ENCODE data around the gene MLEC.

MLEC gene, protein sequence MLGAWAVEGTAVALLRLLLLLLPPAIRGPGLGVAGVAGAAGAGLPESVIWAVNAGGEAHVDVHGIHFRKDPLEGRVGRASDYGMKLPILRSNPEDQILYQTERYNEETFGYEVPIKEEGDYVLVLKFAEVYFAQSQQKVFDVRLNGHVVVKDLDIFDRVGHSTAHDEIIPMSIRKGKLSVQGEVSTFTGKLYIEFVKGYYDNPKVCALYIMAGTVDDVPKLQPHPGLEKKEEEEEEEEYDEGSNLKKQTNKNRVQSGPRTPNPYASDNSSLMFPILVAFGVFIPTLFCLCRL

DNA sequence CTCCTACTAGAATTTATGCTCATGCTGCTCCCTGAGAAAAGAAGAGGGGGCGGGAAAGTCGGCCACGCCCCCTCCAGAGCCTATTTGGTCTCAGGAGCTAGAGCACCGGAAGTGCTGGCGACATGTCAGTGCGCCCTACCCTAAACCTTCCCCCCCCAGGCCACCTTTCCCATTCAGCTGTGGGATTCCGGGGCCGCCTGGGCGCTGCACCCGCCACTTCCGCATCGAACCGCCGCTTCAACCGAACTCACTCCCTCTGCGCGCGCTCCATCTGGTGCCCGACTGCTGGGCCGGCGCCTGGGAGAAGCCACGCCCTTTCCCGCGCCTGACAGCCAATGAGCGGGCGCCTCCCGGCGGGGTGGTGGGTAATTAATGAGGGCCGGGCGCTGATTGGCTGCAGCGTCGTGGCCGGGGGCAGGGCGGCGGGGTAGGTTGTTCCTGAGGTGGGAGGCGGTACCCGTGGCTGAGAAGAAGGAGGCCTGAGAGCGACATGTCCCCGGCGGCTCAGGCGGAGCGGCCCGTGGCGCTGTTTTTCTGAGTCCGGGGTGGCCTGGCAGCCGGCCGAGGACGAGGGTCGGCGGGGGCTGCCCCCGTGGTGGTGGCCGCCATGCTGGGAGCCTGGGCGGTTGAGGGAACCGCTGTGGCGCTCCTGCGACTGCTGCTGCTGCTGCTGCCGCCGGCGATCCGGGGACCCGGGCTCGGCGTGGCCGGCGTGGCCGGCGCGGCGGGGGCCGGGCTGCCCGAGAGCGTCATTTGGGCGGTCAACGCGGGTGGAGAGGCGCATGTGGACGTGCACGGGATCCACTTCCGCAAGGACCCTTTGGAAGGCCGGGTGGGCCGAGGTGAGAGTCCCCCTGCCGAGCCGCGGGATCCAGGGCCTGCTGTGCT, at the start of gene MLEC:
Gene MLEC, plus strand, starts transcription at position 460 of the 888 bp plus-strand sequence. Its CDS starts 148 bp downstream, at position 608.
- DNase-seq (ENCODE audit: low spot score): peak; percentile 95

DNA sequence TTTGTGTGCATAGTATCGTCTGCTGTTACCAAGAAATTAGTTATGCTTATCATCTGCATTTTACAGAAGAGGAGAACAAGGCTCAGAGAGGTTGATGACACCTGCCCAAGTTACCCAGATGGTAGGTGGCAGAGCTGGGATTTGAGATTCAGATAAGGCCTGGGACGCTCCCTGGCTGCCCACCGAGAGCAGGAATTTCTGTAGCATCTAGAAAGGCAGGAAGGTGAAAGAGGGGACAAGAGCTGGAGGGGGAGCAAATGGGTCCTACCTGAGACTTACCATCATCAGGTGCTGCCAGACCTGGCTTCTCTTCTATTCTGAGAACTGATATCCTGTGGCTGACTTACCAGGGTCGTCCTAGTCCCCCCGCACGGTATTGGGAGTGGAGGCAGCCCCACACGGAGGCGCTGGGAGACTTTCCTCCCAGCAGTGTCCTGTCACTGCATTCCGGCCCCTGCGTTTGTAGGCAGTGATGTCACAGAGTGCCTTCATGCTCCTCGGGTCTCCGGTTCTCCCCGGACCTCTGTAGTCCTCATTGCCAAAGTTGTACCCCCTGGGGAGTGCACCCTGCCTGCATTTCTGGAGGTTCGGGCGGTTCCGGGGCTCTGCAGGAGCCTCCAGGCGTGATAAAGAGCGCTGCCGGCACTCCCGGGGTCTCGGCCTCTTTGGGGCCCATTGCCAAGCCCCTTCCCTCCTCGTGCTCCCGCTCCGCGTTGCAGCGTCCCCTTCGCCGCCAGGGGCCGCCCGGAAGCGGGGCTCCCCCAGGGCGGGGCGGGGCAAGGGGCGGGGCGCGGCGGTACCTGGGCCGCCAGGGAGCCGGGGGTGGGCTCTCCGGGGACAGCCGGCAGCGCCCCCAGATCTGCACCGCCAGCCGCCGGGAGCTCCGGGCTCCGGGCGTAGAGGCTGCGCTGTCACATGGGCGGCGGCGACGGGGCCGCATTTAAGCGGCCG, 46.9 kb upstream of the MLEC start, which contains the start of gene CABP1:
Gene CABP1, plus strand, starts transcription at position 856 of the 951 bp plus-strand sequence. Its CDS starts 60 bp downstream, at position 916.
- no peak for DNase-seq (ENCODE audit: low spot score)

DNA sequence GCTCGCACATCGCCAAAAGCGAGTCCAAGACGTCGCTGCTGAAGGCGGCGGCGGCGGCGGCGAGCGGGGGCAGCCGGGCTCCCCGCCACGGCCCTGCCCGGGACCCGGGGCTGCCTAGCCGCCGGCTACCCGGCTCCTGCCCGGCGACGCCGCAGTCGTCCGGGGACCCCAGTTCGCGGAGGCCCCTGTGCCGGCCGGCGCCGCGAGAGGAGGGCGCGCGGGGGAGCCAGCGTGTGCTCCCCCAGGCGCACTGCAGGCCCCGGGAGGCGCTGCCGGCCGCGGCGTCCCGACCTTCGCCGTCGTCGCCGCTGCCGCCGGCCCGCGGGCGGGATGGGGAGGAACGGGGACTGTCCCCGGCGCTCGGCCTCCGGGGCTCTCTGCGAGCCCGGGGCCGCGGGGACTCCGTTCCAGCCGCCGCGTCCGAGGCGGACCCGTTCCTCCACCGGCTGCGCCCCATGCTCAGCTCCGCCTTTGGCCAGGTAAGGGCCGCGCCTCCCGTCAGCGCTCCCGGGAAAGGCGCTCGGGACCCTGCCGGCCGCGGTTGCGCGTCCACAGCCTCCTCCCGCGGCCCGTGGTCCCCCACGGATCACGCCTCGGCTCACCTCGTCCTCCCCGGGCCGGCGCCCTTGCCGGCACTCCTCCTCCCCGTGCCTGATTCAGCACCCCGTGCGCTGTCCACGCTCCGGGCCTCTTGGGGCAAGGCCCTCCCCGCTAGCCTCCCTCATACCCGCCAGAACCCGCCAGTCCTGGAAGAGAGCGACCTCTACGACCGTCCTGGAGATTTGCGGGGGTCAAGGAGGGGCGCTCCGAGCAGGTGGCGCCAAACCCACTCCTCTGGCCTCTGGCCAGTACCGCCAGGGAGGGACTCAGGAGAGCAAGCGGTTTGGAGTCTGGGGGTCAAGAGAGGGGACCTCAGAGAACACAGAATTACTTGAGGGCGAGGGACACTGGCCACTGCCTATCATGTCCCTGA, 45.8 kb upstream of the MLEC start:
- DNase-seq (ENCODE audit: low spot score): no peak

DNA sequence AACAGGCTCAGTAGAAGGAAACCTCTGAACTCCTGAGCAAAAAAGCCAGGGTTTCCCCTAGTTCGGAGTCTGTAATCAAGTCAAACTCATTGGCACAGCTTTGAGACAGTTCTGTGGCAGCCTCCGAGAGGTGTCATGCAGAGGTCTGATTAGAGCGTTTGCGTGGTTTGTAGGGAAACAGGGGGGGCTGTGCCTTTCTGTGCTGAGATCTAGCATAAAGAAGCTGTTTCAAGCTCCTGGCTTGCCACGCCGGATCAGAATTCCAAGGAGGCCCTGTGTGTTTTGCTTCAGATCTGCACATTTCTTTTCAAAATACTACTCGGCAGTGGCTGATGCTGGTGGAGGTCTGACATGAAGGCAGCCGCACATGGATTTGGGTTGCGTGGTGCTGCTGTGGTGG, 44.8 kb upstream of the MLEC start:
- DNase-seq (ENCODE audit: low spot score): no peak

DNA sequence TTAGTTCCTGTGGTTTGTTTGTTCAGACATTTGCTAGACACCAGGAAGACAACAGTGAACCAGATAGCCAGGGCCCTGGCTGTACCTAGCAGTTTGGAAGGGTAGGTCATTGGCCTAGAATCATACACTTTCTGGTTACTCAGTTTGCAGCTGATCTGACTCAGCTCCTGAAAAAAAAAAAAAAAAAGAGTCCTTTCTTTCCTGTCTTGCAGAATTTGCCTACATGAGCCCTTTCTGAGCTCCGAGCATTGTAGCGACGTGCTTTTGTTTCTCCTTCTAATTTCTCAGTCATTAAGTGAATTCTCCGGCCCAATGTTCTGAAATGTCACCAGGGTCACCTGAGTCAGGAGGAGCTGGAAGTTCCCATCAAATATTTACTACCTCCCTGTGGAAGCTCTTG, 44.1 kb upstream of the MLEC start:
- no peak for DNase-seq (ENCODE audit: low spot score)

DNA sequence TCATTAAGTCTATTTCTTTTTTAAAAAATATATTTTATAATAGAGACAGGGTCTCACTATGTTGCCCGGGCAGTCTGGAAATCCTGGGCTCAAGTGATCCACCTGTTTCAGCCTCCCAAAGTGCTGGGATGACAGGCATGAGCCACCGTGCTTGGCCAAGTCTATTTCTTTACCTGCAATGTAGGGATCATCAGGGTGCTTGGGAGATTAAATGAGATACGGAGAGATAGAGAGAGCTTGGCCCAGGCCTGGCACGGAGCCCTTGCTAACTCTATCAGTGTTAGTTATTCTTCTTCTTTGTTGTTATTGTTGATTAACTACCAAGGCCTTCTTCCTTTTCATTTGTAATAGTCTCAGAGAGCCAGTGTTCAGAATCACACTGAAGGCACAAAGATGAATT, 43.4 kb upstream of the MLEC start:
- DNase-seq (ENCODE audit: low spot score): no peak

DNA sequence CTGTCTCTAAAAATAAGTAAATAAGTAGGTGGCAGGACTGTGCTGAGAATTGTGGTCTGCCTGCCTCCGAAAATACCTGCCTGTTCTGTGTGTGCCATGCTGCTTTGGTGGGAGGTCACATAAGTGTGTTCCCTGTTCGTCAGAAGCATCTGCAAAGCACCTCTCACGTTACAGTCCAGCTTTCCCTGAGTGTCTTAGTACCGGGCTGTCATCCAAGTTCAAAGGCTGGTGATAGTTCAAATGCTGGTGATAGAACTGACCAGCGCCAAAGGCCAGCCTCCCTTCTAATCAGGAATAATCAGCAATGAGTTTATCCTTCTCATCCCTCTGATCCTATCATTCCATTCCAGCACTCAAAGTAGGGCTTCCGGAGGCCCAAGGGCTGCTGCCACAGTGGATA, 40.9 kb upstream of the MLEC start:
- DNase-seq (ENCODE audit: low spot score): no peak

DNA sequence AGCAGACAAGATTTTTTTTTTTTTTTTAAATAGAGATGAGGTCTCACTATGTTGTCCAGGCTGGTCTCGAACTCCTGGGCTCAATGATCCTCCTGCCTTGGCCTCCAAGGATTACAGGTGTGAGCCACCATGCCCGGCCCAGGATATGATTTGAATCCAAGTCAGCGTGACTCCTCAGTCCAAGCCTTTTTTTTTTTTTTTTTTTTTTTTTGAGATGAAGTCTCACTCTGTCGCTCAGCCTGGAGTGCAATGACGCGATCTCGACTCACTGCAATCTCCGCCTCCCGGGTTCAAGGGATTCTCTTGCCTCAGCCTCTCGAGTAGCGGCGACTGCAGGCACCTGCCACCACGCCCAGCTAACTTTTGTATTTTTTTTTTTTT, 39.6 kb upstream of the MLEC start:
- no peak for DNase-seq (ENCODE audit: low spot score)

DNA sequence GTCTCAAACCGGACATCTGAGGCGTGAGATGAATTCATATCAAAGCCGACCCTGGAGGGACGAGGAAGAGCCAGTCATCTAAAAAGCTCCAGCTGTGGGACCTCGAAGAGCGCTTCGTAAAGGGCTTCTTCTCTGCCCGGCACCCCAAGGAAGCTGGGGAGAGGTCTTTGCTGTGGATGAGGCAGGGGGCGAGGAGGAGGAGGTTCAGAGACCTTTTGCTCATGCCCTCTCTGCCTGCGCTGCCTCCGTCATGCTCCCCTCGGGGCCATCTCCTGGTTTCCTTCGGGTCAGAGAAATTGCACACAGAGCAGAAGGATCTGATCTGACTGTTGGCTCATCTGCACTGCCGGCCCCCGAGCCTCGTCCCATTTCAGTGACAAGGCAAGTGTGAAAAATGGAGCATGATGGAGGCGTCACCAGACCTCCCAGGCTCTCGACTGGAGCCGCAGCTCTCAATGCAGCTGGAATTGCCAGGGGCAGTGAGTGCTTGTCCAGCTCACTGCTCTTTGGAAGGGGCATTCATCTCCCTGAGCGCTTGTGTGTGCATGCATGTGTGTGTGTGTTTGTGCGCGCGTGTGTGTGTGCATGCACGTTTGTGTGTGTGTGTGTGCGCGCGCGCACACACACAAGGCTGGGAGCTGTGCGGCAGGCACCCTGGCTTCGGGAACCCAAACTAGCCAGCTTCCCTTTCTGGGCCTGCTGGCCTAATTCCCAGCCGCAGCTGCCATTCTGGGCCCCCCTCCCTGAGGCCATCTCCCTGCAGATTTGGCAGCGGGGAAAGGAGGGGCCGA, 37.3 kb upstream of the MLEC start:
- no peak for DNase-seq (ENCODE audit: low spot score)

DNA sequence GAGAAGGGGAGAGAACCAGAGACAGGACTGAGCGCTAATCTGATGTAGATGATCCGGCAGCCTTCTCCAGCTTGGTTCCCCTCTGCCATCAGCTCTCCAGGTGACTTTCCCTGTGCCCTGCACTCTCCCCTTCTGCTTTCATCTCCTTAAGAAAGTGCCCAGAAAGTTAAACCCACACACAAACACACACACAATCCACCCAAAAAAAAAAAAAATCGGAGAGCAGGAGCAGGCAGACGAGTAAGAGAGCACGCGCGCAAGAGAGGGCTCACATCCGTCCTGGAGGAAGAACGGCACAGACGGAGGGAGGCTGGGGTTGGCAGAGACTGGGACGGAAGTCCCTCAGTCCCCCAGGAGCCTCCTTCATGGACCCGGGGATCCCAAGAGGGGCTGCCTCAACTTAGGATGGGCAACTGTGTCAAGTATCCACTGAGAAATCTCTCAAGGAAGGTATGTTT, 36.7 kb upstream of the MLEC start:
- DNase-seq (ENCODE audit: low spot score): no peak

DNA sequence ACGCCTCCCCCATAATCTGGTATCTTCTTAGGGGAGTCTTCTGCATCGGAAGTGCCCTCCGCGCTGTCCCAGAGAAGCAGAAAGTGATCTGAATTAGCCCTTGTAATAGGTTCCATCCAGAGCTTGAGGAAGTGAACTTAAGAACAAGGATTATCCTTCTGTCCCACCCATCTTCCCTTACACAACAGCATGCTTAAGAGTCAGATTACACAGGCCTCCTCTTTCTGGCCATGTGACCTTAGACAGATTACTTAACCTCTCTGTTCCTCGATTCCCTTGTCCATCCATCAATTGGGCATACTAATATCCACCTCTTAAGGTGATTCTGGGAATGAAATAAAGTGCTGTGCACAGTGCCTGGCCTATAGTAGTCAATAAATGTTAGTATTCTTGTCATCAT, 35.1 kb upstream of the MLEC start:
- DNase-seq (ENCODE audit: low spot score): no peak

DNA sequence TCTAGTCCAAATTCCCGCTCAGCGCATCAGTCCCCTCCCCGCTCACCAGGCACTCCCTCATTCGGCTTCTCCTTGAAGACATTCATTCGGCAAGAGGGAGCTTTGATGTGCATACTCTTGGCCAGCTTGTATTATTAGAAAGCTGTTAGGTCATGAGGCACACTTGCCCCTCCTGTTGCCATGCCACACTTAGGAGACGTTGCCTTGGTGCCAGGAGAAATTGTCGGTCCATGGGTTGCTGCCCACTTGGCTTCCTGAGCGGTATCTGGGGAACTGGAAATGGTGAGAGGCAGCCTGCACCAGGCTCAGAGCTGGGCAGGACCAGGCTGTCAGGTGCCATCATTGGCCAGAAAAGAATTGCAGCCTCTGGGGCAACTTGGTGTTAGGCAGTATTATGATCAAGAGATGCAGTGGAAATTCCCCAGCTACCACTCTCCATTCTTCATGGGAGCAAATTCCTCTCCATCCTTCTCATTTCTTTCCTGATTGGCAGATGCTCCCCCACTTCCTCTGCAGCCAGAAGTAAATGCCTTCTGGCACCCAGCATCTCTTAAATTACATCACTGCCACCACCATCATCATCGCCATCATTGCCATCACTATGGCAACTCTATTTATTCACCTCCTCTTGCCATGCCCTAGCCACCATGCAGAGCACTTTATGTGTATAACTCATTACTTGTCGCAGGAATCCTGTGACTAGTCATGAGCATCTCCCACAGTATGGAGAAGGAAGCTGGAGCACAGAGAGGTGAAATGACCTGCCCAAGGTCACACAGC, 34.1 kb upstream of the MLEC start:
- no peak for DNase-seq (ENCODE audit: low spot score)

DNA sequence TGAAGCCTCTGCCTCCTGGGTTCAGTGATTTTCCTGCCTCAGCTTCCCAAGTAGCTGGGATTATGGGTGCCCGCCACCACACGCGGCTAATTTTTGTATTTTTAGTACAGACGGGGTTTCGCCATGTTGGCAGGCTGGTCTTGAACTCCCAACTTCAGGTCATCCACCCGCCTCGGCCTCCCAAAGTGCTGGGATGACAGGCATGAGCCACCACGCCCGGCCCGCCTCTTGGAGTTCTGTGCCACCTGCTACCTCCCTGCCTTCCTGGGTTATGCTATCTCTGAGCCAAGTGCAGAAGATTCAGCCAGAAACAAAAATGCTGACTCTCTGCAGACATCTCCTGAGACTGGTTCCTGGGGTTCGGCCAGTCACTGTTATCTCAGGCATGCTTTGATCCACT, 33.3 kb upstream of the MLEC start:
- no peak for DNase-seq (ENCODE audit: low spot score)

DNA sequence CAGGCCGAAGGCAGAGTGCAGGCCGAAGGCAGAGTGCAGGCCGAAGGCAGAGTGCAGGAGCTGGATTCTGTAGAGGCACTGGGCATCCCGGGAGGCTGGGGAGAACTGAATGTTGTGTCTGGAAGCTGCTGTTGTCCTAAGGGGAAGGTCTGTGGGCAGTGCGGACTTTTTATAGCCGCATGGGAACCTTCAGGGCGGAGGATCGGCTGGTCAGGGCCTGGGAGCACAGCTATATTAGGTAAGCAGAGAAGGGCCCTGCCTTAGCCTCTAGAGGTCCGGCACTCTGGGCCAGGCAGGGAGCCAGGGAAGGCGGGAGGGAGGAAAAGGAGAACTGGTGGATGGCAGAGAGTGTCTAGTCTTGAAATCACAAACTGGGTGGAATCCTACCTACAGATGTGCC, 32.3 kb upstream of the MLEC start:
- no peak for DNase-seq (ENCODE audit: low spot score)

DNA sequence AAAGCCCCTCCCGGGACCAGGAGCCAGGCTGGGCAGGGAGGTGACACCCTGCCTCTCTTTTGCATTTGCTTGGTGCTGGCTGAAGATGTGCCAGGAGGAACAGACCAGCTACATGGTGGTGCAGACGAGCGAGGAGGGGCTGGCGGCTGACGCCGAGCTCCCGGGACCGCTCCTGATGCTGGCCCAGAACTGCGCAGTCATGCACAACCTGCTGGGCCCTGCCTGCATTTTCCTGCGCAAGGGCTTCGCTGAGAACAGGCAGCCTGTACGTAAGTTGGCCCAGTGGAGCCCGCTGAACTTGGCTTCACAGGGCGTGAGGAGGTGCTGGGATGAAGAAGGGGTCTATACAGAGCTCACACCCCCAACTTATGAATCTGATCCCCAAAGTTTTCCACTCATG, 30.9 kb upstream of the MLEC start:
- DNase-seq (ENCODE audit: low spot score): no peak

DNA sequence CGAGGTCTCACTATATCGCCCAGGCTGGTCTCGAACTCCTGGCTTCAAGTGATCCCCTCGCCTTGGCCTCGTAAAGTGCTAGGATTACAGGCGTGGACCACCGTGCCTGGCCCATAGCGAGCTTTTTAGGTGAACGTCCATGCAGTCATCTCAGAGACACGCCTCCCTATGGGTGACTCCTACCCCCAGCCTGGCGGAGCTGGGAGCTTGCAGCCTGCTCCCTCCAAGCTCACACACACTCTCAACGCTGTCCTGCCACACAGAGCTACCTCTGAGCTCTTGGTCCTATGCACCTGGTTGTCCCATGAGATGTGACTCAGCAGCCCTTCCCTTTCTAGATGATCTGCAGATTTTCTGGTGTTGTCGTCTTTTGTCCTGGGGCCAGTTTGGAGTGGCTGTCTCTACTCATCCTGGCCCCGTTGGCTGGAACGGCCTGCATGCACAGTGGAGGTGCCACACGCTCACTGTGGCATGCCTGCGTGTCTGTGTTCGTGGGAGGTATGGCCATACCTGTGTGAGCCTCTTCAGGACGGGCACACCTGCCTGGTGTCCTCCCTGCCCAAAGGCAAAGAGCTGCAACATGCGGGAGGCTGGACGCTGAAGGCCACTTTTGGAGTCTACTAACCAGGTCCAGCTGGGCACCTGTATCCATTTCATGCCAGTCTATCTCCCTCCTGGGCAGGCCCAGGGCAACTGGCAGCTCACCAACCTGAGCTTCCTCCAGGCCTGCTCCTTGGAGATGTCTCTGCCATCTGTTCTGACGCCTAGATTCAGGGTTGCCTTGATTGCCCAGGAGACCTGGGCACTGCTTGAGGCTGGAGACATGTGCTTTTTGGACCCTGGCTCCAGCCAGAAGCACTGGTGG, 28.4 kb upstream of the MLEC start:
- no peak for DNase-seq (ENCODE audit: low spot score)

DNA sequence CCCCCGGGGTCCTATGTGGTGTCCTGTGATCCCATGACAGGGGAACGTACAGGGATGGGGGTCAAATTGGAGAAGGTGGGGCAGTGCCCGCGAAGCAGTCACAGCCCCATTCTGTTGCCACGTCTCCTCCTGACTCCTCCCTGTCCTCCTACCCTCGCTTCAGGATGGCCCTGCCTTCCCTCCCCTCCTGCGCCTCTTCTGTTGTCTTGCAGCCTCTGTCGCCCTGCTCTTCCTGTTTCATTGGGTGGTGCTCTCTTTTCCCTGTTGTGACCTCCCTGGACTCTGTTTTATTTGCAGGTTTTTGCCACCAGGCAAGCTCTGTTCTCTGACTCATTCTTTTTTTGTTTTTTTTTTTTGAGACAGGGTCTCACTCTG, 27.8 kb upstream of the MLEC start:
- DNase-seq (ENCODE audit: low spot score): no peak

DNA sequence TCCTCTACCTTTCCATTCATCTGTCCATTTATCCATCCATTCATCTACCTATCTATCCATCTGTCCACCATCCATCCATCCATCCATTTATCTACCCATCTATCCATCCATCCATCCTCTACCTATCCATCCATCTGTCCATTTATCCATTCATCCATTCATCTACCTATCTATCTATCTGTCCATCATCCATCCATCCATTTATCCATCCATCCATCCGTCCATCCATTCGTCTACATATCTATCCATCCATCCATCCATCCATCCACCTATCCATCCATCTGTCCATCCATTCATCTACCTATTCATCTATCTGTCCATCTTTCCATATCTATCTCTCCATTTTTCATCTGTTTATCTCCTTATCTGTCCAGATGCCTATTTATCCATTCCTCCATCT, 25.5 kb upstream of the MLEC start:
- DNase-seq (ENCODE audit: low spot score): no peak
